GM23338 (cell line): ENCODE measurements around the gene HSPB6.
A peak's percentile ranks its signal among the peaks of the same experiment; 100 is the strongest.

ENCODE experiments used
- CREB1 ChIP-seq: fragments of 250-450 bp; sonication (Bioruptor Pico); IDR thresholded peaks from 2 replicates; pipeline ENCODE4 v1.5.0; 2020; ENCODE audit warnings: low read depth, mild to moderate bottlenecking, moderate library complexity
- CTCF ChIP-seq, 2 experiments: fragments of 200-600 bp in 1 of 2; sonication (generic) in 1 of 2; conservative IDR thresholded peaks; 2 replicates each; pipeline versions ENCODE4 v1.5.1 to v1.6.1; 2016 to 2017; ENCODE audit warnings: antibody characterized with exemption in 2 of 2, low read depth in 2 of 2, mild to moderate bottlenecking in 2 of 2, moderate library complexity in 1 of 2
- ETS1 ChIP-seq: IDR thresholded peaks from 2 replicates; pipeline ENCODE4 v1.6.1; 2016; ENCODE audit warnings: antibody characterized with exemption
- EZH2 ChIP-seq: fragments of 200-600 bp; sonication (generic); IDR thresholded peaks from one replicate; pipeline ENCODE4 v1.8.0; 2017; ENCODE audit warnings: antibody characterized with exemption, mild to moderate bottlenecking, low read depth; ENCODE audit not compliant: unreplicated experiment
- EZH2phosphoT487 ChIP-seq: fragments of 200-600 bp; sonication (generic); IDR thresholded peaks from one replicate; pipeline ENCODE4 v1.8.1; 2018; ENCODE audit warnings: antibody characterized with exemption; ENCODE audit not compliant: unreplicated experiment
- JUNB ChIP-seq: IDR thresholded peaks from one replicate; pipeline ENCODE4 v1.6.1; 2016; ENCODE audit warnings: antibody characterized with exemption; ENCODE audit not compliant: unreplicated experiment
- NANOG ChIP-seq: IDR thresholded peaks from 2 replicates; pipeline ENCODE4 v1.6.1; 2016; ENCODE audit warnings: antibody characterized with exemption, borderline replicate concordance
- POLR2AphosphoS5 ChIP-seq: IDR thresholded peaks from 2 replicates; pipeline ENCODE4 v1.6.1; 2016; ENCODE audit warnings: antibody characterized with exemption, low read depth
- REST ChIP-seq: IDR thresholded peaks from one replicate; pipeline ENCODE4 v1.6.1; 2018; ENCODE audit warnings: antibody characterized with exemption; ENCODE audit not compliant: unreplicated experiment
- ZNF114 ChIP-seq: fragments of 250-450 bp; sonication (Bioruptor Pico); IDR thresholded peaks from 2 replicates; pipeline ENCODE4 v1.5.0; 2020; ENCODE audit warnings: mild to moderate bottlenecking, moderate library complexity
- ZNF331 ChIP-seq: fragments of 250-450 bp; sonication (Bioruptor Pico); IDR thresholded peaks from 2 replicates; pipeline ENCODE4 v1.5.0; 2020; ENCODE audit warnings: low read depth, mild to moderate bottlenecking, moderate library complexity
- ZNF462 ChIP-seq: fragments of 250-450 bp; sonication (Bioruptor Pico); IDR thresholded peaks from 2 replicates; pipeline ENCODE4 v1.5.0; 2020; ENCODE audit warnings: mild to moderate bottlenecking, moderate library complexity

- peak; percentile 72 to 82; a peak in 3 of 4 replicates for TF ChIP-seq CTCF (conservative IDR thresholded peaks at IDR 0.05; ENCODE audit: low read depth in 2 of 2)
- peak; percentile 63 for TF ChIP-seq POLR2AphosphoS5
- TF ChIP-seq REST, result no peak
- no peak for TF ChIP-seq EZH2
- peak; percentile 99 for TF ChIP-seq ETS1
- TF ChIP-seq EZH2phosphoT487, result no peak
- TF ChIP-seq ZNF462 (CRISPR knock-in tag), result no peak
- TF ChIP-seq ZNF331, result no peak
- TF ChIP-seq NANOG, result no peak
- TF ChIP-seq CREB1 (CRISPR knock-in tag), result peak; percentile 70
- no peak for TF ChIP-seq JUNB
- no peak for TF ChIP-seq ZNF114 (CRISPR knock-in tag)
These were observed 39.8 kb downstream of the HSPB6 start for GRCh38 chr19:35716801-35717664.
